A673 (cell line): ENCODE data around the gene THNSL1.

Experiments
- EZH2 ChIP-seq: fragments of 200-600 bp; sonication (generic); IDR thresholded peaks from 2 replicates; pipeline ENCODE4 v1.6.1; 2017; ENCODE audit warnings: borderline replicate concordance, low read depth, mild to moderate bottlenecking, mixed read lengths, antibody characterized with exemption, low read length; ENCODE audit not compliant: poor library complexity, severe bottlenecking
- TF ChIP-seq, protein P1 (sequence below): fragments of 300-800, 200-600 bp; sonication (generic); conservative IDR thresholded peaks from 2 replicates; pipeline ENCODE4 v1.5.1; 2017; ENCODE audit warnings: low read depth, mild to moderate bottlenecking, antibody characterized with exemption, low read length, moderate library complexity, mixed read lengths

GRCh38 chr10:24991298-24991697 lies 25.1 kb upstream of the THNSL1 start:
- TF ChIP-seq, protein P1, sequence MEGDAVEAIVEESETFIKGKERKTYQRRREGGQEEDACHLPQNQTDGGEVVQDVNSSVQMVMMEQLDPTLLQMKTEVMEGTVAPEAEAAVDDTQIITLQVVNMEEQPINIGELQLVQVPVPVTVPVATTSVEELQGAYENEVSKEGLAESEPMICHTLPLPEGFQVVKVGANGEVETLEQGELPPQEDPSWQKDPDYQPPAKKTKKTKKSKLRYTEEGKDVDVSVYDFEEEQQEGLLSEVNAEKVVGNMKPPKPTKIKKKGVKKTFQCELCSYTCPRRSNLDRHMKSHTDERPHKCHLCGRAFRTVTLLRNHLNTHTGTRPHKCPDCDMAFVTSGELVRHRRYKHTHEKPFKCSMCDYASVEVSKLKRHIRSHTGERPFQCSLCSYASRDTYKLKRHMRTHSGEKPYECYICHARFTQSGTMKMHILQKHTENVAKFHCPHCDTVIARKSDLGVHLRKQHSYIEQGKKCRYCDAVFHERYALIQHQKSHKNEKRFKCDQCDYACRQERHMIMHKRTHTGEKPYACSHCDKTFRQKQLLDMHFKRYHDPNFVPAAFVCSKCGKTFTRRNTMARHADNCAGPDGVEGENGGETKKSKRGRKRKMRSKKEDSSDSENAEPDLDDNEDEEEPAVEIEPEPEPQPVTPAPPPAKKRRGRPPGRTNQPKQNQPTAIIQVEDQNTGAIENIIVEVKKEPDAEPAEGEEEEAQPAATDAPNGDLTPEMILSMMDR: no peak
- TF ChIP-seq EZH2: no peak
